Islet of Langerhans (tissue), 1 donor: ENCODE data around the gene RAB7B.
"Not testable (repeated sequence)": the region's sequence is repeated elsewhere in the genome, so short reads cannot be mapped to it uniquely, and the experiment has no call there.

Experiments used
- FAIRE-seq: peaks from one replicate; lab custom pipeline; 2011; peaks lifted over from hg19 to GRCh38; lab: Jason Lieb, UNC

RAB7B gene, protein sequence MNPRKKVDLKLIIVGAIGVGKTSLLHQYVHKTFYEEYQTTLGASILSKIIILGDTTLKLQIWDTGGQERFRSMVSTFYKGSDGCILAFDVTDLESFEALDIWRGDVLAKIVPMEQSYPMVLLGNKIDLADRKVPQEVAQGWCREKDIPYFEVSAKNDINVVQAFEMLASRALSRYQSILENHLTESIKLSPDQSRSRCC

GRCh38 chr1:206002871-206003801 is at the start of gene RAB7B:
Gene RAB7B, minus strand, starts transcription at chr1:206003395. Its CDS starts 9,260 bp downstream, at chr1:205994135.
- FAIRE-seq: no peak

- FAIRE-seq: not testable (repeated sequence)
Observed at GRCh38 chr1:206052231-206052865, 49.2 kb upstream of the RAB7B start.

DNA sequence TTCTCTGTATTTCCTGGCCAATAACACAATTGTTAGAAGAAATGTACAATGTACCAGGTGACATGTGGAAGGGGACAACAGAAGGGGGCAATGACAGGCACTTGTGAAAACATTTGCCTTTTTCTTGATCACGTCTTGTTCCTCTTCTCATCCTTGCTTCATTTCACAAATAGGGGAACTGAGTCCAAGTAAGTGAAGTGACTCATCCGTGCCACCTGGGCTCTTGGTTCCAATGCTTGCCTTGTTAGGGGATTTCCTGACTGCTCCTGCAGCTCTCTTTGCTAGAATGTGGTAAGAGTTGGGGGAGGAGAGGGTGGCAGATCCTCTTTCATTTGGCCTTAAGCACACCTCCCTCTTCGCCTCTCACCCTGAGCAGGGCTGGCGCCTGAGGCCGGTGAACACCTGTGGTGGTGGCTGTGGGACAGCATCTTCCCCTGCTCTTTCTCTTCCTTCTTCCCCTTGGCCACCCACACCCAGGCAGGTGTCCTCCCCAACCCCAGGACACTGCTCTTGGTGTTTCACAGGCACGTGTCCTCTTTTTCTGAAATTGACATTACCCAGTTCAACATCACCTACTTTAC is 47.5 kb upstream of the RAB7B start:
- no peak for FAIRE-seq

- FAIRE-seq: no peak
Observed at GRCh38 chr1:206049919-206050600, 46.9 kb upstream of the RAB7B start.

DNA sequence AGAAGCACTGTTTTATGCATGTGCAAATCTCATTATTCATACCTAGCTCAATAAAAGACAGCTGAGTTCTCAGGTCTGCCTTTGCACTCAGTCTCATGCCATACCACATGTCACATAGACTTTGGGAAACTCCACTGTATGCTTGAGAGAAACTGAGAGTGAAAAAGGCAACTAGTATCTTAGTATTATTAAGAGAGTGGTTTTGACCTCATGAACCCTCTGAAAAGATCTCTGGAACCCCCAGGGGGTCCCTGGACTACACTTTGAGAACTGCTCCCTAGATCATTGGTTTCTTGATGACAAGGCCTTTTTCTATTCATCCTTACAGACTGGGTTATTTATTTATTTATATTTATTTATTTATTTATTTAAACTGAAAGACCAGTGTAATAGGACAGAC is 46.1 kb upstream of the RAB7B start:
- no peak for FAIRE-seq

GRCh38 chr1:206048582-206048981 is 45.4 kb upstream of the RAB7B start:
- no peak for FAIRE-seq

GRCh38 chr1:206047271-206047670 is 44.1 kb upstream of the RAB7B start:
- no peak for FAIRE-seq

GRCh38 chr1:206041640-206042039 is 38.4 kb upstream of the RAB7B start:
- no peak for FAIRE-seq

DNA sequence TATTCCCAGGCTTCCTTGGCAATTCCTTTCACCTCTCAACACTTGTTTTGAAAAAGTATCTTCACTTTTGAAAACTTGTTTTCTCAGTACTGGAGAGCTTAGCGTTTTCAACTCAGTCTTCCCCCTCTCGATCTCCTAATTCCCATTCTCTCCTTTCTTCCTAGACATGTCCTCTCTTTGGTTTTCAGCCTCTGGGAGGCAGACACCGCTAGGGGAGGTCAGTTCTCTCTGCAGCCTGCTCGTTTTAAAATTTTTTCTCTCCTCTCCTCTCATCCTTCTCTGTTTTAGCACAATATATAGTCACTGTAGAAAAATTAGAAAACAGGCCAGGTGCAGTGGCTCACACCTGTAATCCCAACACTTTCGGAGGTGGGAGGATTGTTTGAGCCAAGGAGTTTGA is 37.1 kb upstream of the RAB7B start:
- no peak for FAIRE-seq

DNA sequence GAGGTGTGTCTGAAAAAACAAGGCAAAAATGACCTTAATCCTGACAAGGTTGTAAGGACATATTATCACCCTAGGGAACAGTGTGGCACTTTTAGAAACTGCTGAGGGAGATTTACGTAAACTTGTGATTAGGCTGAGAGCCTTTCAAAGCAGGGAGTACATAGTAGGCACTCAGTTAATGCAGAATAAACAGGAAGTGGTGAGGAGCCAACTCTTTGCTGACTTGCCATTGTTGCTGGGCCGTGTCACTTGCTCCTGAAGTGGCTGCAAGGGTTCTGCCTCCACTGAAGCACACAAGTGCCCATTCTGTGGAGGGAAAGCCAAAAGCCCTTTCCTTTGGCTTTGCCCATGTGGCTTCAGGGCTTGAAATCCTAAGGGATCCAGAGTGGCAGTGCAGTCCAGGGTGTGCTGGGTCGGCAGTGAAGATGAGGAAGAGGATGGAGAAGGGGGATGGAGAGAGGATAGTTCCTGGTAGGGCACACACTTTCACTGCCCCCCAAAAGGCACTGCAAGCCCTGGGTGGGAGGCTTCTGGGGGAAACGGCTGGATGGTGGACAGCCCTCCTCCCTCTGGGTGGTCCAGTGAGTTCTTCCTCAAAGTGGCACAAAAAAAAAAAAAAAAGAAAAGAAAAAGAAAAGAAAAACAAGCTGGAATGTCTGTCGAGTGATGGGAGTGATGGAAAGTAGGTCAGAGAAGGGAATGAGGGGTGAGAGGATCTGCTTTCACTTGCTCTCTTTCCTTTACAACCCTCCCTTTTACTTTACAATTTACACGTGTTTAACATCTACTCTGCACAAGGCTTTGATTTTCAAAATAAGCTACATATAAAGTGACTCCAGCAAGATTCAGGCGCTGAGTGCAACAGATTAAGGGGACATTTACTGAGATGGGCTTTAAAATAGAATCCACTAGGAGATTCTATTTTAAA is 36.1 kb upstream of the RAB7B start:
- no peak for FAIRE-seq

DNA sequence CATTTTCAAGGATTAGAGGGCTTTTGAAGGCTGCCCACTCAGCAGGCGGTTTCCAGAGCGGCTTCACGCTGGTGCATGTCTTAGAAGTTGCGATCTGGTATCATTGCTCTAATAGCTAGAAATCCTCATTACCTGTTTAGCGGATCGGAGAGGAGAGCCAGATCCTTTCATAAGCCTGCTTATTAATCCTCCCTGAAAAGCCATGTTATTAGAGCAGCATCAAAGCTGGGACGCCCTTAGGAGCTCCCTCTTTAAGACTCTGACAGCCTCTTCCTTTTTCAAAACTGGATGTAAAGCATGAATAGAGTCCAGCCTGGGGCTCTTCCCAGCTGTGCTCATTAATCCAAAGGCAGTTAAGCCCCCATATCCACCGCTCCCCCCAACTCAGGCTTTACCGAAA is 34.4 kb upstream of the RAB7B start:
- no peak for FAIRE-seq

GRCh38 chr1:206036663-206037455 is 33.7 kb upstream of the RAB7B start:
- FAIRE-seq: no peak

- no peak for FAIRE-seq
Observed at GRCh38 chr1:206035027-206035426, 31.8 kb upstream of the RAB7B start.

DNA sequence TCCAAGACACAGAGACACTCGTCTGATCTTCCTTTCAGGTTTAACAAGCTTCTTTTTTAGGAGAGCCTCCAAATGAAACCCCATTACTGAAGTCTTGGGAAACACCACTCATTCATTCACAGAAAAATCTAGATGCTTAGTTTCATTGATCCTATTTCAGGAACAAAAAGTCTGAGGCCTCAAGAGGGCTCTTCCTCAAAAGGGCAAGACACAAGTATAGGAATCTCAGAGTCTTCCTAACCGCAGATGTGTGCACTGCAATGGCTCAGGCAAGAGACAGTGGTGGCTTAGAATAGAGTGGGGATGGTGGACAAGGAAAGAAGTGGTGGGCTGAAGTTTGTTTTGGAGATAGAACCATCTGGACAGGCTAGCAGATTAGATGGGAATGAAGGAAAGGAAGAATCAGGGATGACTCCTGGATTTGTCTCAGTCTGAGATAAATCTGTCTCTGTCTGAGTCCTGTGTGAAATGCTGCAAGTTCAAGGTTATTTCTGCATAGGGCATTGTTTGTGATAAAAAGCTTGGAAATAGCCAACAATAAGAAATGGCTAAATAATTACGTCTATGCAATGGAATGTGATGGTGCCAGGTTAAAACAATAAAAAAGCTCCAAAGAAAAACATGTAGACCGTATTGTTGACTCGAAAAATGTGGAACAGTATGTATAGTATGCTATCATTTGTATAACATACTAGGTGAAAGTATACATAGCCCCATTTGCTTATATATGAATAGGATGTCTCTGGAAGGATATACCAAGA is 29.4 kb upstream of the RAB7B start:
- FAIRE-seq: no peak

GRCh38 chr1:206030714-206031113 is 27.5 kb upstream of the RAB7B start:
- FAIRE-seq: peak; percentile 47

GRCh38 chr1:206030191-206030590 is 27.0 kb upstream of the RAB7B start:
- no peak for FAIRE-seq

DNA sequence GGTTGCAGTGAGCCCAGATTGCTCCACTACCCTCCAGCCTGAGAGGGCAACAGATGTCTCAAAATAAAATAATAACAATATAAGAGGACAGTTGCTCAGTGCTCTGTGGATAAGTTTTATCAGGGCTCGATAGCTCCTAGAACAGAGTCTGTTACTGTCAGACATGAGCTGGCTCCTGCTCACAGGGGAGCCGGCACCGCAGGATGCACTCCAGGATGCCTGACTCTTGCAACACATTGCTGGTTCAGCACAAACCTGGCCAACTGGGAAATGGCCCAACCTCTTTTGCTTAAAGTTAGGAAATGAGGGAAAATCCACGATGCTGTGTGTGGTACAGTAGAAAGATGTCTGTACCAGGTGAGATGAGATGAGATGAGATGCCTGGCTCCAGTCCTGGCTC is 26.3 kb upstream of the RAB7B start:
- no peak for FAIRE-seq

GRCh38 chr1:206025283-206025820 is 22.2 kb upstream of the RAB7B start:
- FAIRE-seq: no peak

GRCh38 chr1:206023695-206024094 is 20.5 kb upstream of the RAB7B start, which contains the start of gene CTSE:
Gene CTSE, minus strand, starts transcription at chr1:206023895. Its CDS starts 104 bp downstream, at chr1:206023791.
- no peak for FAIRE-seq
